ENCODE results near the gene TTLL12. TPM values are rescaled to one million over a fixed set of nuclear protein-coding genes. Genes with fewer than 3 reads are reported as not detected.

TTLL12 gene
- total and polyA plus RNA-seq, 2 experiments from 2014 or later = 46.7 to 147 TPM

DNA sequence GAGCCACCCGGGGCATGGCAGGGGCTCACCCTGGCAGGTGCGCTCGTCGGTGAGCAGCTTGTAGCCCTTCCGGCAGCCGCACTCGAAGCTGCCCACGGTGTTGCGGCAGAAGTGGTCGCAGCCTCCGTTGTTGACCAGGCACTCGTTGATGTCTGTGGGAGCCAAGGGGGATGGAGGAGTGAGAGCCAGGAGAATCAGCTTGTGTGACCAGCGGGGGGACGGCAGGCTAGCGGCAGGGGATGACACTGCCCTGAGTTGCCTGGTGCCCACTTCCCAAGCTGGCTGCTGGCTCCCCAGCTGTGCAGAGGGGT lies 44.7 kb upstream of the TTLL12 start (continued):
- TF ChIP-seq, protein P1, sequence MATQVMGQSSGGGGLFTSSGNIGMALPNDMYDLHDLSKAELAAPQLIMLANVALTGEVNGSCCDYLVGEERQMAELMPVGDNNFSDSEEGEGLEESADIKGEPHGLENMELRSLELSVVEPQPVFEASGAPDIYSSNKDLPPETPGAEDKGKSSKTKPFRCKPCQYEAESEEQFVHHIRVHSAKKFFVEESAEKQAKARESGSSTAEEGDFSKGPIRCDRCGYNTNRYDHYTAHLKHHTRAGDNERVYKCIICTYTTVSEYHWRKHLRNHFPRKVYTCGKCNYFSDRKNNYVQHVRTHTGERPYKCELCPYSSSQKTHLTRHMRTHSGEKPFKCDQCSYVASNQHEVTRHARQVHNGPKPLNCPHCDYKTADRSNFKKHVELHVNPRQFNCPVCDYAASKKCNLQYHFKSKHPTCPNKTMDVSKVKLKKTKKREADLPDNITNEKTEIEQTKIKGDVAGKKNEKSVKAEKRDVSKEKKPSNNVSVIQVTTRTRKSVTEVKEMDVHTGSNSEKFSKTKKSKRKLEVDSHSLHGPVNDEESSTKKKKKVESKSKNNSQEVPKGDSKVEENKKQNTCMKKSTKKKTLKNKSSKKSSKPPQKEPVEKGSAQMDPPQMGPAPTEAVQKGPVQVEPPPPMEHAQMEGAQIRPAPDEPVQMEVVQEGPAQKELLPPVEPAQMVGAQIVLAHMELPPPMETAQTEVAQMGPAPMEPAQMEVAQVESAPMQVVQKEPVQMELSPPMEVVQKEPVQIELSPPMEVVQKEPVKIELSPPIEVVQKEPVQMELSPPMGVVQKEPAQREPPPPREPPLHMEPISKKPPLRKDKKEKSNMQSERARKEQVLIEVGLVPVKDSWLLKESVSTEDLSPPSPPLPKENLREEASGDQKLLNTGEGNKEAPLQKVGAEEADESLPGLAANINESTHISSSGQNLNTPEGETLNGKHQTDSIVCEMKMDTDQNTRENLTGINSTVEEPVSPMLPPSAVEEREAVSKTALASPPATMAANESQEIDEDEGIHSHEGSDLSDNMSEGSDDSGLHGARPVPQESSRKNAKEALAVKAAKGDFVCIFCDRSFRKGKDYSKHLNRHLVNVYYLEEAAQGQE (IDR thresholded peaks at IDR 0.05; ENCODE audit: unreplicated experiment) = no peak
- TF ChIP-seq POLR2AphosphoS5 (IDR thresholded peaks at IDR 0.05; ENCODE audit: low read depth) = no peak
- no peak for TF ChIP-seq STAT1 (IDR thresholded peaks at IDR 0.05; ENCODE audit: unreplicated experiment)
- TF ChIP-seq, protein P2, sequence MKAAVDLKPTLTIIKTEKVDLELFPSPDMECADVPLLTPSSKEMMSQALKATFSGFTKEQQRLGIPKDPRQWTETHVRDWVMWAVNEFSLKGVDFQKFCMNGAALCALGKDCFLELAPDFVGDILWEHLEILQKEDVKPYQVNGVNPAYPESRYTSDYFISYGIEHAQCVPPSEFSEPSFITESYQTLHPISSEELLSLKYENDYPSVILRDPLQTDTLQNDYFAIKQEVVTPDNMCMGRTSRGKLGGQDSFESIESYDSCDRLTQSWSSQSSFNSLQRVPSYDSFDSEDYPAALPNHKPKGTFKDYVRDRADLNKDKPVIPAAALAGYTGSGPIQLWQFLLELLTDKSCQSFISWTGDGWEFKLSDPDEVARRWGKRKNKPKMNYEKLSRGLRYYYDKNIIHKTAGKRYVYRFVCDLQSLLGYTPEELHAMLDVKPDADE (IDR thresholded peaks at IDR 0.05) = no peak
- no peak for TF ChIP-seq ZNF331 (CRISPR knock-in tag; IDR thresholded peaks at IDR 0.05; ENCODE audit: low read depth)
- TF ChIP-seq JUNB (IDR thresholded peaks at IDR 0.05; ENCODE audit: unreplicated experiment) = no peak

DNA sequence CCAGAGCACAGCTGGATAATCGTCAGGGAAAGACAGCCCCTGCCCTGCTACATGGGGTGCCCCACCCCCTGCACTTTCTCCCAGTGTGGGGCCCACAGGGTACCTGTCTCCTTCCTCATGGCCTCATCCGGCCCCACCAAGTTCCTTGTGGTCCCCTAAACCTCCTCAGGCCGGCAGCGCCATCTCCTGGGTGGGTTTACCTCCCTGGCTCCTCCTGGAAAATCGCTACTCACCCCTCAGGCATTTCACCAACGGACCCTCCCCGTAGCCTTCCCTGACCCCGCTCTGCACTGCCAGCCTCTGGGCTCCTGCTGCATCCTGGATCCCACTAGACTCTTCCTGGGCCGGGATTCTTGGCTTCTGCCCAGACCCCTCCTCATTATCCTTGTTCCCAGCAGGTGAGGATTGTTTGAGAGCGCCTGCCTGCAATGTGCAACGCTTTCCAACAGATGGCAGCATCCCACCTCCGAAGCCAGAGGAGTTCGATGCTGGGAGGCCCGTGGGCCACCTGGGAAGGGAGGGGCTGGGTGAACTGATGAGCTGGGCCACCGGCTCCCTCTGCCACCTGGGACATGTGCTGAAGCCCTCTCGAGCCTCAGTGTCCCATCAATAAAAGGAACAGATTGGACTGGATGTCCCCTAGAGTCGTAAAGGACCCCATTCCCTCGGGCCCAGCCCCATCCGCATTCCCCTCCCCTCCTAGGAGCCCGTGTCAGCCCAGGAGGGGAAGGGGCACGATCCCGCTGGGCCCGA lies 44.2 kb upstream of the TTLL12 start:
- Histone ChIP-seq H3F3A (replicated peaks; ENCODE audit: low read depth) (no peaks in the 10 kb centered on the region), H3K9me2 (ENCODE audit: insufficient read depth) (no peaks in the 10 kb centered on the region), H3K79me2 (replicated peaks; ENCODE audit: insufficient read depth) (no peaks in the 10 kb centered on the region), H3K36me3 (ENCODE audit: insufficient read depth) (no peaks in the 10 kb centered on the region), H3K4me3 (peak overlapping the region; percentile 44), H2AFZ (peak overlapping the region; percentile 94), H3K4me2 (peak overlapping the region; percentile 73), H3K4me1 (ENCODE audit: insufficient read depth) (peaks cover 2% of the 10 kb centered on the region; the same call in 1 of the 2 replicates), H3K27ac (ENCODE audit: low read depth) (no peak overlapping the region), H3K27me3 (ENCODE audit: insufficient read depth) (no peaks in the 10 kb centered on the region), H4K20me1 (replicated peaks; ENCODE audit: insufficient read depth) (no peaks in the 10 kb centered on the region)
- TF ChIP-seq, protein P2 (IDR thresholded peaks at IDR 0.05) = no peak
- TF ChIP-seq, protein P3, sequence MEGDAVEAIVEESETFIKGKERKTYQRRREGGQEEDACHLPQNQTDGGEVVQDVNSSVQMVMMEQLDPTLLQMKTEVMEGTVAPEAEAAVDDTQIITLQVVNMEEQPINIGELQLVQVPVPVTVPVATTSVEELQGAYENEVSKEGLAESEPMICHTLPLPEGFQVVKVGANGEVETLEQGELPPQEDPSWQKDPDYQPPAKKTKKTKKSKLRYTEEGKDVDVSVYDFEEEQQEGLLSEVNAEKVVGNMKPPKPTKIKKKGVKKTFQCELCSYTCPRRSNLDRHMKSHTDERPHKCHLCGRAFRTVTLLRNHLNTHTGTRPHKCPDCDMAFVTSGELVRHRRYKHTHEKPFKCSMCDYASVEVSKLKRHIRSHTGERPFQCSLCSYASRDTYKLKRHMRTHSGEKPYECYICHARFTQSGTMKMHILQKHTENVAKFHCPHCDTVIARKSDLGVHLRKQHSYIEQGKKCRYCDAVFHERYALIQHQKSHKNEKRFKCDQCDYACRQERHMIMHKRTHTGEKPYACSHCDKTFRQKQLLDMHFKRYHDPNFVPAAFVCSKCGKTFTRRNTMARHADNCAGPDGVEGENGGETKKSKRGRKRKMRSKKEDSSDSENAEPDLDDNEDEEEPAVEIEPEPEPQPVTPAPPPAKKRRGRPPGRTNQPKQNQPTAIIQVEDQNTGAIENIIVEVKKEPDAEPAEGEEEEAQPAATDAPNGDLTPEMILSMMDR (conservative IDR thresholded peaks at IDR 0.05; ENCODE audit: low read depth in 2 of 2) = peak; percentile 92 to 100
- peaks cover 27% of the 10 kb centered on the region for H3K4me1 Mint-ChIP-seq
- DNase-seq (ENCODE audit: low spot score) (peak; percentile 93), ATAC-seq (peak; percentile 45)
- peak overlapping the region; percentile 66 for H3K4me3 Mint-ChIP-seq
- H3K27ac Mint-ChIP-seq = no peak overlapping the region; the same call in 1 of the 2 replicates
- no peaks in the 10 kb centered on the region for H3K9me3 Mint-ChIP-seq
- H3K36me3 Mint-ChIP-seq (ENCODE audit: low read depth) = no peaks in the 10 kb centered on the region
- H3K27me3 Mint-ChIP-seq (ENCODE audit: insufficient read depth, low read depth, poor library complexity) = peaks cover 14% of the 10 kb centered on the region

All from GM23338 (cell line).